IMR-90 (cell line): Measurements from ENCODE around the gene FBLIM1. TPM values are rescaled to one million over a fixed set of nuclear protein-coding genes. Genes with fewer than 3 reads are reported as not detected.

ENCODE experiments used
- ATAC-seq: fragments of 200-7000 bp; cut with Tn5 transposase; 2 replicates; pipeline ENCODE4 v1.9.1; 2020; ENCODE audit warnings: low read depth, mild to moderate bottlenecking, moderate library complexity
- BruUV-seq: library from RNA; stranded (reverse); fragments of 400-500 nt; replicated peaks from 2 replicates; lab custom pipeline; 2021; lab: Mats Ljungman, UMichigan
- CTCF ChIA-PET: fragments of 300-600 bp; formaldehyde crosslinking; extraction: SDS; loops from one replicate; lab custom pipeline; 2021; ENCODE audit warnings: antibody characterized with exemption; lab: Yijun Ruan, JAX
- POLR2A ChIA-PET: fragments of 300-600 bp; sonication (Branson Sonifier 250); formaldehyde crosslinking; loops from one replicate; lab custom pipeline; 2022; ENCODE audit warnings: antibody characterized with exemption; ENCODE audit not compliant: unreplicated experiment; lab: Charles Lee
- DNase-seq: peaks from one replicate; pipeline ENCODE4 v3.0.0; 2013
- H2AFZ ChIP-seq: replicated peaks from 2 replicates; pipeline ENCODE3; 2013; ENCODE audit warnings: low read length, mild to moderate bottlenecking; ENCODE audit not compliant: poor library complexity
- H2AK5ac ChIP-seq: 2 replicates; pipeline ENCODE4 v1.6.1; 2013; ENCODE audit warnings: low read depth, low read length, inconsistent platforms
- H2AK9ac ChIP-seq: replicated peaks from 2 replicates; pipeline ENCODE3; 2013; ENCODE audit warnings: mild to moderate bottlenecking, low read depth, low read length, moderate library complexity; ENCODE audit not compliant: poor library complexity
- H2BK120ac ChIP-seq: 2 replicates; pipeline ENCODE4 v1.6.1; 2013; ENCODE audit warnings: low read depth, low read length, inconsistent platforms
- H2BK15ac ChIP-seq: 3 replicates; pipeline ENCODE4 v1.6.1; 2013; ENCODE audit warnings: low read depth, low read length, inconsistent platforms
- H2BK20ac ChIP-seq: 2 replicates; pipeline ENCODE4 v1.6.1; 2013; ENCODE audit warnings: low read depth, mild to moderate bottlenecking, inconsistent platforms, low read length, moderate library complexity
- H2BK5ac ChIP-seq: 2 replicates; pipeline ENCODE4 v1.6.1; 2013; ENCODE audit warnings: mild to moderate bottlenecking, low read depth, low read length, inconsistent platforms; ENCODE audit not compliant: poor library complexity, severe bottlenecking
- H3K14ac ChIP-seq: replicated peaks from 2 replicates; pipeline ENCODE4 v1.6.1; 2013; ENCODE audit warnings: low read depth, low read length, inconsistent platforms
- H3K18ac ChIP-seq: 2 replicates; pipeline ENCODE4 v1.6.1; 2013; ENCODE audit warnings: low read depth, low read length, control low read depth
- H3K23ac ChIP-seq: 2 replicates; pipeline ENCODE4 v1.6.1; 2013; ENCODE audit warnings: low read depth, low read length, inconsistent platforms
- H3K27ac ChIP-seq: 2 replicates; pipeline ENCODE4 v1.5.1; 2013; ENCODE audit warnings: mild to moderate bottlenecking, control low read depth, low read length; ENCODE audit not compliant: insufficient read depth
- H3K27me3 ChIP-seq: 2 replicates; pipeline ENCODE4 v1.6.1; 2013; ENCODE audit warnings: low read length; ENCODE audit not compliant: control insufficient read depth, insufficient read depth
- H3K36me3 ChIP-seq: 2 replicates; pipeline ENCODE4 v1.6.1; 2013; ENCODE audit warnings: low read length, mixed read lengths; ENCODE audit not compliant: control insufficient read depth, insufficient read depth
- H3K4ac ChIP-seq: 2 replicates; pipeline ENCODE4 v1.6.1; 2013; ENCODE audit warnings: low read depth, low read length, inconsistent platforms
- H3K4me1 ChIP-seq: 2 replicates; pipeline ENCODE4 v1.6.1; 2013; ENCODE audit warnings: low read length, mixed read lengths; ENCODE audit not compliant: control insufficient read depth, insufficient read depth
- H3K4me2 ChIP-seq: 2 replicates; pipeline ENCODE4 v1.6.1; 2013; ENCODE audit warnings: low read depth, mild to moderate bottlenecking, control low read depth, low read length, moderate library complexity
- H3K4me3 ChIP-seq: 2 replicates; pipeline ENCODE4 v1.5.1; 2013; ENCODE audit warnings: low read depth, mild to moderate bottlenecking, control low read depth, low read length, moderate library complexity; ENCODE audit not compliant: insufficient read depth
- H3K56ac ChIP-seq: 2 replicates; pipeline ENCODE4 v1.6.1; 2013; ENCODE audit warnings: low read length, inconsistent platforms; ENCODE audit not compliant: insufficient read depth; ENCODE audit errors: extremely low read depth
- H3K79me1 ChIP-seq, 2 experiments: 2 replicates each; pipeline ENCODE4 v1.6.1; 2013; ENCODE audit warnings: low read length in 2 of 2, inconsistent platforms in 1 of 2, low read depth in 1 of 2
- H3K9ac ChIP-seq: 2 replicates; pipeline ENCODE4 v1.6.1; 2013; ENCODE audit warnings: low read depth, low read length, control low read depth
- H3K9me1 ChIP-seq: 2 replicates; pipeline ENCODE4 v1.6.1; 2013; ENCODE audit warnings: low read length, inconsistent platforms; ENCODE audit not compliant: insufficient read depth
- H3K9me3 ChIP-seq: 2 replicates; pipeline ENCODE4 v1.6.1; 2013; ENCODE audit warnings: low read length; ENCODE audit not compliant: control insufficient read depth, insufficient read depth
- H4K20me1 ChIP-seq: 2 replicates; pipeline ENCODE4 v1.6.1; 2013; ENCODE audit warnings: low read length, inconsistent platforms; ENCODE audit not compliant: insufficient read depth
- H4K5ac ChIP-seq: 2 replicates; pipeline ENCODE4 v1.6.1; 2013; ENCODE audit warnings: mild to moderate bottlenecking, low read depth, low read length, control low read depth
- H4K8ac ChIP-seq, 2 experiments: 2 replicates each; pipeline ENCODE4 v1.6.1; 2013; ENCODE audit warnings: low read depth in 2 of 2, low read length in 2 of 2, control low read depth in 1 of 2, inconsistent platforms in 1 of 2
- H4K91ac ChIP-seq: 2 replicates; pipeline ENCODE4 v1.6.1; 2013; ENCODE audit warnings: low read depth, low read length, inconsistent platforms; ENCODE audit not compliant: insufficient read depth
- BHLHE40 ChIP-seq: fragments of 150-350 bp; IDR thresholded peaks from 2 replicates; pipeline ENCODE4 v1.6.1; 2016; ENCODE audit warnings: mild to moderate bottlenecking, low read depth, low read length
- CTCF ChIP-seq: conservative IDR thresholded peaks from 2 replicates; pipeline ENCODE4 v1.5.1; 2012; ENCODE audit warnings: mild to moderate bottlenecking, low read depth, low read length, improper control_type of control experiment
- FOS ChIP-seq: fragments of 150-350 bp; IDR thresholded peaks from 2 replicates; pipeline ENCODE4 v1.6.1; 2016; ENCODE audit warnings: low read depth, low read length
- MAFK ChIP-seq: IDR thresholded peaks from 2 replicates; pipeline ENCODE4 v1.6.1; 2012; ENCODE audit warnings: low read depth, low read length, improper control_type of control experiment
- NFE2L2 ChIP-seq: fragments of 150-350 bp; IDR thresholded peaks from 2 replicates; pipeline ENCODE4 v1.6.1; 2016; ENCODE audit warnings: low read depth, mild to moderate bottlenecking, low read length
- POLR2A ChIP-seq: IDR thresholded peaks from 2 replicates; pipeline ENCODE4 v1.6.1; 2012; ENCODE audit warnings: mild to moderate bottlenecking, low read depth, low read length
- RAD21 ChIP-seq: IDR thresholded peaks from 2 replicates; pipeline ENCODE4 v1.6.1; 2012; ENCODE audit warnings: low read length, improper control_type of control experiment
- RCOR1 ChIP-seq: IDR thresholded peaks from 2 replicates; pipeline ENCODE4 v1.6.1; 2012; ENCODE audit warnings: mild to moderate bottlenecking, low read length, improper control_type of control experiment; ENCODE audit not compliant: insufficient replicate concordance
- RFX5 ChIP-seq: IDR thresholded peaks from 2 replicates; pipeline ENCODE4 v1.8.0; 2012; ENCODE audit warnings: low read depth, mild to moderate bottlenecking, low read length, moderate library complexity
- SMC3 ChIP-seq: fragments of 150-350 bp; IDR thresholded peaks from 2 replicates; pipeline ENCODE4 v1.6.1; 2016; ENCODE audit warnings: low read depth, mild to moderate bottlenecking, antibody characterized with exemption, low read length, moderate library complexity
- WGBS, 2 experiments: methylation state at CpG; one replicate each; pipeline versions ENCODE4 v1.1.5 to v1.1.7; 2013; ENCODE audit warnings: missing lambda C conversion rate in 2 of 2; ENCODE audit not compliant: insufficient read length in 1 of 2; ENCODE audit errors: extremely low coverage in 2 of 2; 5-methylcytosine and 5-hydroxymethylcytosine counted together
- dilution Hi-C: fragments of 300-500 bp; cut with HindIII; formaldehyde crosslinking; loops from one replicate; pipeline ENCODE4 v1.14.3; 2018; ENCODE audit warnings: low sequenced_read_pairs; ENCODE audit not compliant: unreplicated experiment
- in situ Hi-C: fragments of 300-500 bp; cut with MboI; formaldehyde crosslinking; loops from 3 replicates; pipeline ENCODE4 v1.14.3; 2019; ENCODE audit warnings: low sequenced_read_pairs, inconsistent platforms, mixed read lengths
- intact Hi-C: fragments of 100-400 bp; cut with micrococcal nuclease; formaldehyde crosslinking; loops from 2 replicates; pipeline ENCODE4 v1.10.0; 2022
- polyA plus RNA-seq, 3 experiments: library from polyadenylated mRNA; depleted of rRNA; stranded (reverse); fragments of >200 nt; gene quantifications; 2 replicates each; pipeline ENCODE4 v1.2.3, GENCODE V29; 2012; ENCODE audit warnings: low replicate concordance in 1 of 3
- total RNA-seq: library from RNA; depleted of rRNA; stranded (reverse); fragments of >200 nt; gene quantifications from 2 replicates; pipeline ENCODE4 v1.2.3, GENCODE V29; 2012
- TF ChIP-seq, protein P1 (sequence below): fragments of 150-350 bp; IDR thresholded peaks from 2 replicates; pipeline ENCODE4 v1.6.1; 2017; ENCODE audit warnings: mild to moderate bottlenecking, antibody characterized with exemption, low read length, low read depth
- TF ChIP-seq, protein P2 (sequence below): fragments of 150-350 bp; IDR thresholded peaks from 2 replicates; pipeline ENCODE4 v1.6.1; 2016; ENCODE audit warnings: low read depth, mild to moderate bottlenecking, low read length, moderate library complexity, borderline replicate concordance

FBLIM1 gene
- total and polyA plus RNA-seq, 2 of the 4 experiments (the other 2 are of a cell fraction): 52.2 to 140 TPM

DNA sequence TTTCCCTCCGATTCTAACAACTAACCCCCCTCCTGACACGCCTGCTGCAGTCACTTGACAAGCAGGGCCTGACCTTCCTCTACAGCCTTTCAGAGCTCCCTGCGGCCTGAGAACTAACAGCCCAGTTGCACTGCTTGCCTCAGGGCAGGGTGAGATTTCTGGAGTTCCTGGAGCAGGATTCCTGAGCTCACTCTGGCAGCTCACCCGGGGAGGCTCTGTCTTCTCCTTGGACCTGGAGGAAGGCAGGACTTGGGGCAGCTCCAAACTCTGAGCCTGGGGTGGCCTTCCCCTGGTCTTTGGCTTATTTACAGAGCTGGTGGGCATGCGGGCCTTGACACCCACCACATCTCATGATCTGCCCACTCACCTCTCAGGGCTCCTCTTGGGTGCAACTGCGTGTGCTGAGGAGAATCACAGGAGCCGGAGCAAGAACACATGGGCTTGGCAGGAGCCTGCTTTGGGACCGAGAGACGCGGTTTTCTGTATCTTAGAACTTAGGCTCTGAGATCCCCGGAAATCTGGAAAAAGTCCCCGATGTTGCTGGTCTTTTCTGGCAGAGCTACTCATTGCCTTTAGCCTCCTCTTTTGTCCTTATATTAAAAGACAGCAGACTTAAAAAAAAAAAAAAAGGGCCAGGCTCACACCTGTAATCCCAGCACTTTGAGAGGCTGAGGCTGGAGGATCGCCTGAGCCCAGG is 35.6 kb upstream of the FBLIM1 start:
- no peak overlapping the region for H2BK5ac ChIP-seq
- peaks cover 6 to 15% of the 10 kb centered on the region in 2 experiments; a peak in 2 of 4 replicates for H3K79me1 ChIP-seq
- in situ Hi-C loops (no loop called here), intact Hi-C loops (no loop called here), dilution Hi-C loops (no loop called here)
- H3K23ac ChIP-seq: no peak overlapping the region
- H3K36me3 ChIP-seq: peaks cover 75% of the 10 kb centered on the region
- ATAC-seq: peak; percentile 27; the same call in 1 of the 2 replicates
- H2AFZ ChIP-seq: no peak overlapping the region
- CTCF ChIA-PET: interaction anchor here (0.6 kb wide), 2 partner anchors 111 to 143 kb away, joined by 3 read pairs; no protein-coding TSS in a partner anchor
- no peak overlapping the region for H4K8ac ChIP-seq
- H3K4me1 ChIP-seq: no peaks in the 10 kb centered on the region
- no peak overlapping the region for H4K91ac ChIP-seq
- H3K4me2 ChIP-seq: no peak overlapping the region
- H2AK5ac ChIP-seq: no peak overlapping the region
- no peak overlapping the region for H3K14ac ChIP-seq
- 100% methylated on average over 4 of the region's 13 CpGs; no CpG with 5 or more reads in 1 of the 2 experiments for WGBS, 2 experiments
- no peaks in the 10 kb centered on the region for H3K27me3 ChIP-seq
- H3K4ac ChIP-seq: no peak overlapping the region
- POLR2A ChIA-PET: no interaction called here
- DNase-seq: no peak
- H3K27ac ChIP-seq: no peak overlapping the region
- 0 out of 2 replicates have a peak, but pooled peaks cover 5% of the 10 kb centered on the region for H4K20me1 ChIP-seq
- no peak overlapping the region for H2BK20ac ChIP-seq
- no peak overlapping the region for H3K4me3 ChIP-seq
- TF ChIP-seq RAD21: no peak
- TF ChIP-seq SMC3: no peak
- TF ChIP-seq FOS: no peak
- TF ChIP-seq MAFK: no peak
- TF ChIP-seq POLR2A: no peak
- TF ChIP-seq RCOR1: no peak
- TF ChIP-seq BHLHE40: no peak
- TF ChIP-seq, protein P1, sequence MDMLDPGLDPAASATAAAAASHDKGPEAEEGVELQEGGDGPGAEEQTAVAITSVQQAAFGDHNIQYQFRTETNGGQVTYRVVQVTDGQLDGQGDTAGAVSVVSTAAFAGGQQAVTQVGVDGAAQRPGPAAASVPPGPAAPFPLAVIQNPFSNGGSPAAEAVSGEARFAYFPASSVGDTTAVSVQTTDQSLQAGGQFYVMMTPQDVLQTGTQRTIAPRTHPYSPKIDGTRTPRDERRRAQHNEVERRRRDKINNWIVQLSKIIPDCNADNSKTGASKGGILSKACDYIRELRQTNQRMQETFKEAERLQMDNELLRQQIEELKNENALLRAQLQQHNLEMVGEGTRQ: no peak
- TF ChIP-seq, protein P2, sequence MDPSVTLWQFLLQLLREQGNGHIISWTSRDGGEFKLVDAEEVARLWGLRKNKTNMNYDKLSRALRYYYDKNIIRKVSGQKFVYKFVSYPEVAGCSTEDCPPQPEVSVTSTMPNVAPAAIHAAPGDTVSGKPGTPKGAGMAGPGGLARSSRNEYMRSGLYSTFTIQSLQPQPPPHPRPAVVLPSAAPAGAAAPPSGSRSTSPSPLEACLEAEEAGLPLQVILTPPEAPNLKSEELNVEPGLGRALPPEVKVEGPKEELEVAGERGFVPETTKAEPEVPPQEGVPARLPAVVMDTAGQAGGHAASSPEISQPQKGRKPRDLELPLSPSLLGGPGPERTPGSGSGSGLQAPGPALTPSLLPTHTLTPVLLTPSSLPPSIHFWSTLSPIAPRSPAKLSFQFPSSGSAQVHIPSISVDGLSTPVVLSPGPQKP: no peak
- no peak for TF ChIP-seq NFE2L2
- no peak for TF ChIP-seq RFX5
- no peak for TF ChIP-seq CTCF
- BruUV-seq: no TSS peak
- no peaks in the 10 kb centered on the region for H3K9me3 ChIP-seq
- H3K56ac ChIP-seq: no peak overlapping the region
- no peak overlapping the region for H3K9ac ChIP-seq
- H3K9me1 ChIP-seq: no peaks in the 10 kb centered on the region
- no peak overlapping the region for H2AK9ac ChIP-seq
- no peak overlapping the region for H2BK120ac ChIP-seq
- no peak overlapping the region for H2BK15ac ChIP-seq
- no peak overlapping the region for H3K18ac ChIP-seq
- H4K5ac ChIP-seq: no peak overlapping the region
